ENCODE results near the gene ARHGAP18.

DNA sequence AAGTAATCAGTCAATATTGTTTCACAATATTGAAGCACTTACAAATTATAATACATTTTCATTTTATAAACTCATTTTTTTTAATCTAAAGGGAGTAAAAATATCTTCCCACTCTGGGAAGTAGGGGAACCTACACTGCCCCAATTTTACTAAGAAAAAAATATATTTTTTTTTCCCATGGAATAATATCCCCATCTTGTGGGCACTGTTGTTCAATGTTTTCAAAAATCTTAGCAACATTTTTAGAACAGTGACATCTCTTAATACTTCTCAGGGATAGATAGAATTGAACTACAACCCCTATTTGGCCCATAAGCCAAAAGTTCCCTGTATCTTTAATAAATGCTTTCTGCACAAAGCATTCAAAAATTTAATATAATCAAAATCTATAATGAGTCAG, 42.9 kb downstream of the ARHGAP18 start:
- TF ChIP-seq, protein P1, sequence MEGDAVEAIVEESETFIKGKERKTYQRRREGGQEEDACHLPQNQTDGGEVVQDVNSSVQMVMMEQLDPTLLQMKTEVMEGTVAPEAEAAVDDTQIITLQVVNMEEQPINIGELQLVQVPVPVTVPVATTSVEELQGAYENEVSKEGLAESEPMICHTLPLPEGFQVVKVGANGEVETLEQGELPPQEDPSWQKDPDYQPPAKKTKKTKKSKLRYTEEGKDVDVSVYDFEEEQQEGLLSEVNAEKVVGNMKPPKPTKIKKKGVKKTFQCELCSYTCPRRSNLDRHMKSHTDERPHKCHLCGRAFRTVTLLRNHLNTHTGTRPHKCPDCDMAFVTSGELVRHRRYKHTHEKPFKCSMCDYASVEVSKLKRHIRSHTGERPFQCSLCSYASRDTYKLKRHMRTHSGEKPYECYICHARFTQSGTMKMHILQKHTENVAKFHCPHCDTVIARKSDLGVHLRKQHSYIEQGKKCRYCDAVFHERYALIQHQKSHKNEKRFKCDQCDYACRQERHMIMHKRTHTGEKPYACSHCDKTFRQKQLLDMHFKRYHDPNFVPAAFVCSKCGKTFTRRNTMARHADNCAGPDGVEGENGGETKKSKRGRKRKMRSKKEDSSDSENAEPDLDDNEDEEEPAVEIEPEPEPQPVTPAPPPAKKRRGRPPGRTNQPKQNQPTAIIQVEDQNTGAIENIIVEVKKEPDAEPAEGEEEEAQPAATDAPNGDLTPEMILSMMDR (conservative IDR thresholded peaks at IDR 0.05 in 1 of 2, IDR thresholded peaks at IDR 0.05 in 1 of 2; ENCODE audit: extremely low read depth in 1 of 2, insufficient read depth in 1 of 2, low read depth in 1 of 2, low read length in 2 of 2): no peak
- no peak for TF ChIP-seq EZH2 (IDR thresholded peaks at IDR 0.05; ENCODE audit: borderline replicate concordance, low read length)
